Pancreas (tissue), 10 donors: ENCODE measurements around the gene CAMKMT. TPM values are rescaled to one million over a fixed set of nuclear protein-coding genes. Genes with fewer than 3 reads are reported as not detected.

Source experiments
- ATAC-seq, 4 donors: fragments of 200-7000 bp; cut with Tn5 transposase; one replicate each; pipeline versions ENCODE4 v1.8.0 to v1.9.1; 2020; ENCODE audit warnings: mild to moderate bottlenecking in 4 of 4, moderate library complexity in 4 of 4
- DNase-seq, 6 donors: peaks; one replicate each; pipeline ENCODE4 v3.0.0-alpha.2; 2020
- FAIRE-seq: peaks from 2 replicates; lab custom pipeline; 2012; peaks lifted over from hg19 to GRCh38; lab: Jason Lieb, UNC
- H3K27ac ChIP-seq, 4 donors: fragments of 200-600 bp; sonication (generic); 1 replicate in 3 of 4; 2 replicates in 1 of 4; pipeline versions ENCODE4 v1.5.0 to v1.8.0; 2020
- H3K27me3 ChIP-seq, 4 donors: fragments of 200-600 bp; one replicate each; pipeline ENCODE4 v1.8.0; 2021
- H3K36me3 ChIP-seq, 3 donors: fragments of 200-600 bp; sonication (generic) in 1 of 3; one replicate each; pipeline versions ENCODE4 v1.5.0 to v1.8.0; 2020 to 2021
- H3K4me1 ChIP-seq, 3 donors: fragments of 200-600 bp; one replicate each; pipeline ENCODE4 v1.8.0; 2021
- H3K4me3 ChIP-seq, 4 donors: fragments of 200-600 bp; sonication (generic) in 2 of 4; one replicate each; pipeline versions ENCODE4 v1.5.0 to v1.8.0; 2020 to 2021
- H3K9me3 ChIP-seq, 4 donors: fragments of 200-600 bp; one replicate each; pipeline ENCODE4 v1.8.0; 2021
- WGBS, 2 donors: extraction: QIAGEN DNeasy Blood & Tissue Kit; methylation state at CpG; one replicate each; pipeline ENCODE4 v1.1.7; 2013; 5-methylcytosine and 5-hydroxymethylcytosine counted together
- intact Hi-C, 3 donors: fragments of 100-400 bp; cut with DNase I; formaldehyde crosslinking; loops; one replicate each; pipeline versions ENCODE4 v1.11.1 to v1.14.2; 2022
- polyA plus RNA-seq, 2 donors: library from polyadenylated mRNA; stranded (reverse); fragments of 200-250 nt; gene quantifications; one replicate each; pipeline ENCODE4 v1.2.3, GENCODE V29; 2013
- total RNA-seq, 6 donors: library from RNA; stranded (reverse); fragmentation: NEBNext Ultra II Directional in 4 of 6; extraction: Animal tissue kit (Norgen Biotek cat#: 25700) in 4 of 6; gene quantifications; one replicate each; pipeline versions ENCODE4 v1.2.1 to v1.2.4, GENCODE V29; 2021 to 2023
- TF ChIP-seq, protein P1 (sequence below), 4 donors: fragments of 200-600 bp; sonication (generic) in 3 of 4; IDR thresholded peaks; one replicate each; pipeline versions ENCODE4 v1.5.0 to v1.8.0; 2021; ENCODE audit warnings: antibody characterized with exemption in 4 of 4
- donor health status: healthy with polysubstance abuse.
- donor health status: DM: no; HTN: no; CAD: no; lungs with moderate emphysema.
- donor health status: DM: no; HTN: no; CAD: no.
- donor health status: control.
- donor health status: control.
- donor health status: Bipolar disorder and iron deficiency.
- donor health status: DM: yes; HTN: yes; CAD: no.
- donor health status: DM: no; HTN: no; CAD: no.
- donor health status: DM: no; HTN: no; CAD: no.
- donor health status: DM: yes; HTN: yes; CAD: no.

Gene CAMKMT
- total and polyA plus RNA-seq, 8 donors, result 4.6 to 11.9 (median 8.3) TPM

DNA sequence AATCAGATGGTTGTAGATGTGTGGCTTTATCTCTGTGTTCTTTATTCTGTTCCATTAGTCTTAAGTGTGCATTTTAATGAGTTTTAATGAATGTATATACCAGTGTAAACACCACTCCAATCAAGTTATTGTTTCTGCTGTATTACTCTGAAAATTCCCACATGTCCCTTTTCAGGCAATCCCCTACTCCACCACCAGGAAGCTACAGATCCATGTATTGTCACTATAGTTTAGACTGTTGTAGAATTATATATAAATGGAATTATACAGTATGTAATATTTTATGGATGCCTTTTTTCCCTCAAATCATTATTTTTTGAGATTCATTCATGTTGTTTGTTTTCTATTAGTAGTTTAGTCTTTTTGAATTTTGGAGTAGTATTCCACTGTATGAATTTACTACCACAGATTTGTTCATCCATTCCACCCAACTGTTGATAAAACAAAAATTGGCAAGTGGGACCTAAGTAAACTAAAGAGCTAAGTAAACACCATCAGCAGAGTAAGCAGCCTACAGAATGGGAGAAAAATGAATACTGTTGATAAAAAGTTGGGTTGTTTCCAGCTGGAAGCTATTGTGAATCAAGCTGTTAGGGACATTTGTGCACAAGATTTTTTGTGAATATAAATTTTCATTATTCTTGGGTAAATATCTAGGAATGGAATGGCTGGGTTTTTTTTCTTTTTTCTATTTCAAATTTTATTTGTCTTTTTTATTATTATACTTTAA is 262.0 kb downstream of the CAMKMT start:
- no peaks in the 10 kb centered on the region for H3K4me1 ChIP-seq
- no peak overlapping the region for H3K4me3 ChIP-seq
- H3K36me3 ChIP-seq, result no peaks in the 10 kb centered on the region
- H3K27me3 ChIP-seq, result no peaks in the 10 kb centered on the region
- FAIRE-seq (no peak), ATAC-seq (peak in 3 of 4 donors; percentile 42 to 52 (median 49)), DNase-seq (no peak)
- H3K27ac ChIP-seq, result no peak overlapping the region
- intact Hi-C loops, result no loop called here
- TF ChIP-seq, protein P1, sequence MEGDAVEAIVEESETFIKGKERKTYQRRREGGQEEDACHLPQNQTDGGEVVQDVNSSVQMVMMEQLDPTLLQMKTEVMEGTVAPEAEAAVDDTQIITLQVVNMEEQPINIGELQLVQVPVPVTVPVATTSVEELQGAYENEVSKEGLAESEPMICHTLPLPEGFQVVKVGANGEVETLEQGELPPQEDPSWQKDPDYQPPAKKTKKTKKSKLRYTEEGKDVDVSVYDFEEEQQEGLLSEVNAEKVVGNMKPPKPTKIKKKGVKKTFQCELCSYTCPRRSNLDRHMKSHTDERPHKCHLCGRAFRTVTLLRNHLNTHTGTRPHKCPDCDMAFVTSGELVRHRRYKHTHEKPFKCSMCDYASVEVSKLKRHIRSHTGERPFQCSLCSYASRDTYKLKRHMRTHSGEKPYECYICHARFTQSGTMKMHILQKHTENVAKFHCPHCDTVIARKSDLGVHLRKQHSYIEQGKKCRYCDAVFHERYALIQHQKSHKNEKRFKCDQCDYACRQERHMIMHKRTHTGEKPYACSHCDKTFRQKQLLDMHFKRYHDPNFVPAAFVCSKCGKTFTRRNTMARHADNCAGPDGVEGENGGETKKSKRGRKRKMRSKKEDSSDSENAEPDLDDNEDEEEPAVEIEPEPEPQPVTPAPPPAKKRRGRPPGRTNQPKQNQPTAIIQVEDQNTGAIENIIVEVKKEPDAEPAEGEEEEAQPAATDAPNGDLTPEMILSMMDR (IDR thresholded peaks at IDR 0.05), result no peak
- H3K9me3 ChIP-seq, result no peaks in the 10 kb centered on the region

DNA sequence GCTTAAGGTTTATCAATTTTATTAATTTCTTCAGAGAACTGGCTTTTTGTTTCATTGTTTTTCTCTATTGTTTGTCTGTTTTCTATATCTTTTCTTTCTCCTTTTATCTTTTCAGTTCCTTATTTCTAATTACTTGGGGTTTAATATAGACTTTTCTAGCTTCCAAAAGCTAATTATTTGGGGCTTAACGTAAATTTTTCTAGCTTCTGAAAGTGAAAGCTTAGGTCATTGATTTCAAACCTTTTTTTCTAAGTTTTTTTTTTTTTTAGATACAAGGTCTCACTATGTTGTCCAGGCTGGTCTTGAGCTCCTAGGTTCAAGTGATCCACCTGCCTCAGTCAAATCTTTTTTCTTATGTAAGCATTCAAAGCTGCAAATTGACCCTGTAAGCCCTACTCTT is 266.6 kb downstream of the CAMKMT start:
- FAIRE-seq, result no peak
- DNase-seq, result no peak
- Histone ChIP-seq H3K27me3 (no peaks in the 10 kb centered on the region), H3K27ac (no peak overlapping the region), H3K4me1 (no peaks in the 10 kb centered on the region), H3K36me3 (no peaks in the 10 kb centered on the region), H3K4me3 (no peak overlapping the region), H3K9me3 (no peaks in the 10 kb centered on the region)
- WGBS, 2 donors, result 93 to 97% methylated on average over 1 of the region's 1 CpG
- TF ChIP-seq, protein P1 (IDR thresholded peaks at IDR 0.05), result no peak
- intact Hi-C loops, result no loop called here
- ATAC-seq, result no peak

DNA sequence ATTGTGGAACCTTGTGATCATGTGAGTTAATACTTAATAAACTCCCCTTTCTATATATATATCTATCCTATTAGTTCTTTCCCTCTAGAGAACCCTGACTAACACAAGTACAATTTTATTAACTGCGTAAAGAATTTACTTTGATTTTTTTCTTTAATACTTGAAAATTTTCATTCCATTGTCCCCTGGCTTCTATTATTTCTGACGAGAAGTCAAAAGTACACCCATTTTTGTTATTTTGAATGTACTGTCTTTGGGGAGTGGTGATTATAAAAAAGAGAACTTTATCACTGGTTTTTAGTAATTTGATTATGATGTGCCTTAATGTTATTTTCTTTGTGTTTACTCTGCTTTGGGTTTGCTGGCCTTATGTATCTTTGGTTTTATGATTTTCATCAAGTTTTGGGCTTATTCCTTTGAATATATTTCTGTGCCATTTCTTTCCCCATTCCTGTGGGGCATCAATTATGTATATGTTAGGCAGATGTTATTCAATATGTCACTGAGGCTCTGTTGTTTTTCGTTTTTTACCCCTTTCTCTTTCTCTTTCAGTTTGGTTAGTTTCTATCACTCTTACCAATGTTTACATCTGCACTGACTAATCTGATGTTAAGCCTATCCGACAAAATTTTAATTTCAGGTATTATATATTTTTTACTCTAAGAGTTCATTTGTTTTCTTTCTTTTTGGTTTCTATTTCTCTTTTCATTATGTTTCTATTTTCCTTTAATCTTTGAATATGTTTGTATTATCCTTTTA is 271.4 kb downstream of the CAMKMT start:
- FAIRE-seq (no peak), ATAC-seq (no peak), DNase-seq (no peak)
- intact Hi-C loops, result no loop called here
- Histone ChIP-seq H3K4me1 (no peaks in the 10 kb centered on the region), H3K4me3 (no peak overlapping the region), H3K27ac (no peak overlapping the region), H3K36me3 (no peaks in the 10 kb centered on the region), H3K9me3 (no peaks in the 10 kb centered on the region), H3K27me3 (no peaks in the 10 kb centered on the region)
- WGBS, 2 donors, result 89 to 96% methylated on average over 4 of the region's 4 CpGs
- TF ChIP-seq, protein P1 (IDR thresholded peaks at IDR 0.05), result no peak

DNA sequence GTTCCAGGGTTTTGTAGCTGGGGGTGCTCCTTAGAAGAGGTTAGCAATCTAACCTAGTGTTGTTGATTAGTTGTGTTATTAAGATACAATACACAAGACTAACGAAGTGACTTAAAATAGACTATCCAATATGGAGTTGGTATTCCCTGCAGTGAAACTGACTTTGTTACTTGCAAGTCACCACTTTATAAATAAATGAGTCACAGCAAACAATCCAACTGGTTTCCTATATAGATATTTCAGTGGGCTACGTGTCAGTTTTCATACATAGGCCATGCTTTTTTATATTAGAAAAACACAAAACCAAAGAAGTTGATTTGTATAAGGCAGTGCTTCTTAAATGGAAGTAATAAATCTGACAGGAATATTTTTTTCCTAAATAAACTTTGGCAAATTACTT is 274.0 kb downstream of the CAMKMT start:
- ATAC-seq (no peak), FAIRE-seq (no peak), DNase-seq (no peak)
- Histone ChIP-seq H3K27ac (no peak overlapping the region), H3K4me3 (no peak overlapping the region), H3K4me1 (no peaks in the 10 kb centered on the region), H3K9me3 (no peaks in the 10 kb centered on the region), H3K27me3 (no peaks in the 10 kb centered on the region), H3K36me3 (no peaks in the 10 kb centered on the region)
- intact Hi-C loops, result no loop called here
- TF ChIP-seq, protein P1 (IDR thresholded peaks at IDR 0.05), result no peak
- 94 to 99% methylated on average over 2 of the region's 2 CpGs for WGBS, 2 donors

DNA sequence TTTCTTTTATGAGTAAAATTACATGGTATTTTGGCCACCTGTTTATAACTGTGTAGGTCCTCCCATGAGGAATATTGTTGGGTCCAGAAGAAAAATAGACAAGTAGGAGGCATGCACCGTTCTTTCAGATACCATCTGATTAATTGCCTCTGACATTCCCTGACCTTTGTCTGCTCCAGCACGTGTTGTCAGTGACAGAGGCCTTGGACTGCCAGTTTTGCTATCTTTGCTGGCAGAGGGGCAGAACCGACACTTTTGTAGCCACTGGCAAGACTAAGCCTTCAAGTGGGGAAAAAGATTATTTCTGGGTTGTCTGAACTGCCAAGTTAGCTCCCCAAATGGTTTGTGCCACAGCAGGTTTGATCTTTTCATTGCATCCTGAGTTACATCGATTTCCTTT is 276.9 kb downstream of the CAMKMT start:
- no peaks in the 10 kb centered on the region for H3K36me3 ChIP-seq

More for the DNA sequence above, 276.9 kb downstream of the CAMKMT start:
- intact Hi-C loops, result no loop called here
- DNase-seq, result no peak
- Histone ChIP-seq H3K4me3 (no peak overlapping the region), H3K4me1 (no peaks in the 10 kb centered on the region), H3K9me3 (no peaks in the 10 kb centered on the region), H3K27ac (no peak overlapping the region), H3K27me3 (no peaks in the 10 kb centered on the region)
- TF ChIP-seq, protein P1 (IDR thresholded peaks at IDR 0.05), result no peak
- no peak for ATAC-seq
- 28 to 33% methylated on average over 4 of the region's 4 CpGs for WGBS, 2 donors
- no peak for FAIRE-seq
